Right atrium auricular region (tissue), 2 donors: ENCODE data around the gene BRAF. TPM values are rescaled to one million over a fixed set of nuclear protein-coding genes. Genes with fewer than 3 reads are reported as not detected.
"Not testable (repeated sequence)": the region's sequence is repeated elsewhere in the genome, so short reads cannot be mapped to it uniquely, and the experiment has no call there.

ENCODE experiments used
- DNase-seq: peaks from one replicate; pipeline ENCODE4 v3.0.0-alpha.2; 2019; ENCODE audit warnings: low spot score
- H3K27ac ChIP-seq, 2 donors: fragments of 200-600 bp; sonication (generic); 1 replicate in 1 of 2; 2 replicates in 1 of 2; pipeline ENCODE4 v1.5.1; 2016 to 2019
- H3K27me3 ChIP-seq, 2 donors: fragments of 200-600 bp; sonication (generic); one replicate each; pipeline versions ENCODE4 v1.5.1 to v1.6.0; 2017 to 2019
- H3K36me3 ChIP-seq: fragments of 200-600 bp; sonication (generic); one replicate; pipeline ENCODE4 v1.5.1; 2016
- H3K4me1 ChIP-seq, 2 donors: fragments of 200-600 bp; sonication (generic); one replicate each; pipeline versions ENCODE4 v1.5.1 to v1.6.0; 2017 to 2019
- H3K4me3 ChIP-seq, 2 donors: fragments of 200-600 bp; sonication (generic); 1 replicate in 1 of 2; 2 replicates in 1 of 2; pipeline ENCODE4 v1.5.1; 2017 to 2019; ENCODE audit warnings: mild to moderate bottlenecking in 1 of 2, moderate library complexity in 1 of 2
- H3K9me3 ChIP-seq, 2 donors: fragments of 200-600 bp; sonication (generic); one replicate each; pipeline ENCODE4 v1.5.1; 2019
- total RNA-seq, 2 donors: library from RNA; depleted of rRNA; stranded (reverse); fragments of >200 nt; gene quantifications; one replicate each; pipeline ENCODE4 v1.1.0, GENCODE V29; 2016
- TF ChIP-seq, protein P1 (sequence below), 2 donors: fragments of 200-600 bp; sonication (generic); IDR thresholded peaks; one replicate each; pipeline ENCODE4 v1.5.1; 2019; ENCODE audit warnings: antibody characterized with exemption in 2 of 2

The BRAF gene
- total RNA-seq, 2 donors from 2014 or later = 23.5 to 29.2 TPM

DNA sequence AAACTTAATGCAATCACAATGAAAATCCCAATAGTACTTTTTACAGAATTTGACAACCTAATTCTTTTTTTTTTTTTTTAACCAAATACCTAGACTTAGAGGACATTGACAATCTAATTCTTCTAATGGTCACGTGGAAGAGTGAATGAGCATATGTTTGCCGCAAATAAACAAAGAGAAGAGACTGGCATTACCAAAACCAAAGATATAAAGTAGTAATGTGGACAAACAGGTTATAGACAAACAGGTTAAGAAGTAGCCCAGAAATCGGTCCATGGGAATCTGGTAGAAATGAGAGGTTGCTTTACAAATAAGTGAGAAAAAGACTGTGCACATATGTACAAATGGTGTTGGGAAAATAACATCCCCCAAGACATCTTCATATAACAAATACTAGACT is 27.7 kb downstream of the BRAF start:
- Histone ChIP-seq H3K4me3 (no peak overlapping the region), H3K36me3 (no peaks in the 10 kb centered on the region), H3K4me1 (peaks cover 0 to 15% of the 10 kb centered on the region in 2 donors)

DNA sequence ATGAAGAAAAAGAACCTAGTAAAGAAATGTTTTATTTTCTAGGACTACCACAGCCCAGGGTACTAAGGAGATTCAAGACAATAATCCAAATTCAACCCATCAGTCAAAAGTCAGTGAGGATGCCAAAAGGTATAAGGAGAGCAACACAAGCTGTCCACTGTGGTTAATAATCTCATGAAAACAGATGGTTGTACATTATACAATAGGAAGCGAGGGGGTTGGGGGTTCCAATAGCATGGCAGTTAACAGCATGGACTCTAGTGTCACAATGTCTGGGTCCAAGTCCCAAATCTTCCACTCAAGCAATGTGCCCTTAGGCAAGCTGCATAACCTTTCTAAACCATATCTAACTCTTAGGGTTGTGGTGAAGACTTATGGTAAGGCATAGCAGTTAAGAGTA is 35.1 kb downstream of the BRAF start:
- Histone ChIP-seq H3K27ac (no peak overlapping the region), H3K4me1 (peaks cover 0 to 7% of the 10 kb centered on the region in 2 donors), H3K36me3 (no peaks in the 10 kb centered on the region), H3K9me3 (no peaks in the 10 kb centered on the region), H3K27me3 (no peaks in the 10 kb centered on the region), H3K4me3 (no peak overlapping the region)
- DNase-seq = no peak
- TF ChIP-seq, protein P1, sequence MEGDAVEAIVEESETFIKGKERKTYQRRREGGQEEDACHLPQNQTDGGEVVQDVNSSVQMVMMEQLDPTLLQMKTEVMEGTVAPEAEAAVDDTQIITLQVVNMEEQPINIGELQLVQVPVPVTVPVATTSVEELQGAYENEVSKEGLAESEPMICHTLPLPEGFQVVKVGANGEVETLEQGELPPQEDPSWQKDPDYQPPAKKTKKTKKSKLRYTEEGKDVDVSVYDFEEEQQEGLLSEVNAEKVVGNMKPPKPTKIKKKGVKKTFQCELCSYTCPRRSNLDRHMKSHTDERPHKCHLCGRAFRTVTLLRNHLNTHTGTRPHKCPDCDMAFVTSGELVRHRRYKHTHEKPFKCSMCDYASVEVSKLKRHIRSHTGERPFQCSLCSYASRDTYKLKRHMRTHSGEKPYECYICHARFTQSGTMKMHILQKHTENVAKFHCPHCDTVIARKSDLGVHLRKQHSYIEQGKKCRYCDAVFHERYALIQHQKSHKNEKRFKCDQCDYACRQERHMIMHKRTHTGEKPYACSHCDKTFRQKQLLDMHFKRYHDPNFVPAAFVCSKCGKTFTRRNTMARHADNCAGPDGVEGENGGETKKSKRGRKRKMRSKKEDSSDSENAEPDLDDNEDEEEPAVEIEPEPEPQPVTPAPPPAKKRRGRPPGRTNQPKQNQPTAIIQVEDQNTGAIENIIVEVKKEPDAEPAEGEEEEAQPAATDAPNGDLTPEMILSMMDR (IDR thresholded peaks at IDR 0.05) = no peak

More for the DNA sequence above, 27.7 kb downstream of the BRAF start:
- Histone ChIP-seq H3K27ac (no peak overlapping the region), H3K27me3 (no peaks in the 10 kb centered on the region), H3K9me3 (no peaks in the 10 kb centered on the region)
- no peak for DNase-seq
- TF ChIP-seq, protein P1 (IDR thresholded peaks at IDR 0.05) = no peak

DNA sequence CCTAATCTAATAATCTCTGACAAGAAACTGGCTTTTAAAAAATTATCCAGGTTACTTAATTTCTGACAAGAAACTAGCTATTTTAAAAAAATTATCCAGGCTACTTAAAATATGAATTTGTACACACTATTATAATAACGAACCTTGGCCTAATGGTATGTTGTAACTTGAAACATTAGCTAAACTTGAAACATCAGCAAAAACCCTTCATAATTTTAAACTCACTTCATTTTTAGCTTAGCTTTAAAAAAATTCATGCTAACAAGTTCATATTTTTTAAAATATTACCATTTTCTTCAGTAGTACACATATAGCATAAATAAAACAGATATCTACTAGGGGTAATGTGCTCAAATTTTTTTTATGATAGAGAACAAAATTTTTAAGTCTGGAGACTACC is 35.6 kb downstream of the BRAF start:
- H3K4me3 ChIP-seq = no peak overlapping the region
- H3K27me3 ChIP-seq = no peaks in the 10 kb centered on the region
- H3K27ac ChIP-seq = no peak overlapping the region
- DNase-seq = no peak
- peaks cover 0 to 7% of the 10 kb centered on the region in 2 donors for H3K4me1 ChIP-seq
- no peaks in the 10 kb centered on the region for H3K36me3 ChIP-seq
- TF ChIP-seq, protein P1 (IDR thresholded peaks at IDR 0.05) = no peak
- H3K9me3 ChIP-seq = no peaks in the 10 kb centered on the region

DNA sequence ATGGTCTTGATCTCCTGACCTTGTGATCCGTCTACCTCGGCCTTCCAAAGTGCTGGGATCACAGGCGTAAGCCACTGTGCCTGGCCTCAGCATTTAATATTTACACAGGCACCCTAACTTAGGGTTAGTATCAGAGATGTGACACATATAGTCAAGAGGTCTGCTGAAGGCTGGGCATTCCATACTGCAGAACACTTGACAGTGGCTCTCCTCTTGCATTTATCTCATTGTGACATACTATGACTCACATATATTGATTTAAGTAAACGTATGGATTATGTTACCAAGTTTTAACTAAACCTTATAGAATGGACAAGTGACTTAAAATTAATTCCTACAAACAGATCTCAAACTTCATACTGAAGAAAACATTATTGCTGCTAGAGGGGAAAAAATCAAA is 36.6 kb downstream of the BRAF start:
- TF ChIP-seq, protein P1 (IDR thresholded peaks at IDR 0.05) = no peak
- no peak for DNase-seq
- Histone ChIP-seq H3K9me3 (no peaks in the 10 kb centered on the region), H3K27ac (no peak overlapping the region), H3K36me3 (no peaks in the 10 kb centered on the region), H3K4me3 (no peak overlapping the region), H3K4me1 (peaks cover 0 to 8% of the 10 kb centered on the region in 2 donors), H3K27me3 (no peaks in the 10 kb centered on the region)

DNA sequence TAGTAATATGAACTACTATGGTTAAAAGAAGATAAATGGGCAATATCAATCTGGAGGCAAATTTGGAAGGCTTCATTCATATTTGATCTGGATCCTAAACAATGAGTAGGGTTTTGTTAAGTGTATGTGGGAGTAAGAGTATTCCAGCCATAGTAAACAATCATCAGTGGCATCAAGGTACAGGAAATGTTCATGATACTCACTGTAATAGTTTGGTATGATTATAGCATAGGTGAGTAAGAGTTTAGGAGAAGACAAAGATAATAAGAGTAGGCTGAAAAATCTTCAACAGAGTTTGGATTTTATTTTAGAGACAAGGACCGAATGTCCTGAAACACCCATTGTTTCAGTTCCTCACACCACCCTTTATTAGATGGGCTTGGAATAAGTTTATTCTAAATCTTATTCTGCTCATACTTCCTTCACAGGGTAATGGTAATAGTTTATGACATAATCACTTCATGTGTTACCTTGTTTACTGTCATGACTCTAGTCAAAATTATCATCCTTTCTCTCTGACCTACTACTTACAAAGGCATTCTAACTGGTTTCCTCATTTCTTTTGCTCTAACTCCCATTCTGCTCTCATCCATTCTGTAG is 38.9 kb downstream of the BRAF start:
- Histone ChIP-seq H3K4me1 (peaks cover 0 to 3% of the 10 kb centered on the region in 2 donors), H3K4me3 (no peak overlapping the region), H3K36me3 (no peaks in the 10 kb centered on the region), H3K27me3 (no peaks in the 10 kb centered on the region), H3K9me3 (no peaks in the 10 kb centered on the region), H3K27ac (no peak overlapping the region)
- TF ChIP-seq, protein P1 (IDR thresholded peaks at IDR 0.05) = no peak
- no peak for DNase-seq

DNA sequence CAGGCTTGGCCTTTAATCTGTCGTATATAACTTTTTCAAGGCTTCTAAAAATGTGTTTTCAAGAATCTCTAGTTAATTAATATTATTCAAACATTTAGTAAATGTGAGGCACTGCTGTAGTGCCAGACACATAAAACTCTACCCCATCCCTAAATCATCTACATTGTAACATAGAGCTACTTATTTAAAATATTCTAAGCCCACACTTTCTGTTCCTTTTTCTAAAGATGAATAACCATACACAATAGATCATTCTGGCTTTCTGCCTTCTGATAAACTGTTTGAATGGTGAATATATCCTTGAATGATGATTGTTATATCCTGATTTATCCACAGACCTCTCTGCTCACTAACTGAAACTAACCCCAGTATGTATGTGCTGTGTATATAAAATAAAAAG is 41.4 kb downstream of the BRAF start:
- no peaks in the 10 kb centered on the region for H3K36me3 ChIP-seq
- H3K27ac ChIP-seq = no peak overlapping the region
- no peaks in the 10 kb centered on the region for H3K9me3 ChIP-seq
- no peaks in the 10 kb centered on the region for H3K27me3 ChIP-seq
- H3K4me1 ChIP-seq = peaks cover 0 to 3% of the 10 kb centered on the region in 2 donors
- DNase-seq = no peak
- no peak overlapping the region for H3K4me3 ChIP-seq
- TF ChIP-seq, protein P1 (IDR thresholded peaks at IDR 0.05) = no peak

DNA sequence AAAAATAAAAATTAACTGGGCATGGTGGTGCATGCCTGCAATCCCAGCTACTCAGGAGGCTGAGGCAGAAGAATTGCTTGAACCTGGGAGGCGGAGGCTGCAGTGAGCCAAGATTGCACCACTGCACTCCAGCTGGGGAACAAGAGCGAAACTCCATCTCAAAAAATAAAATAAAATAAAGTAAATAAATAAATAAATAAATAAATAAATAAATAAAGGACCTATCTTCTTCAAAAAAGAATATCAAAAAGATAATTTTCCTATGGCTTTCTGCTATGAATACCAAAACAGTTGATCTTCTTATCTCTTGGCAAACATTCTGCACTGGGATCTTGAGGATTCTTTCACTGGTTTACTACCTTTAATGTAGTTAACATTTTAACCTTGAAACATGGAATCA is 41.9 kb downstream of the BRAF start:
- H3K27me3 ChIP-seq = not testable (repeated sequence)

More for the DNA sequence above, 41.9 kb downstream of the BRAF start:
- H3K27ac ChIP-seq, DNase-seq, H3K4me3 ChIP-seq, H3K4me1 ChIP-seq, H3K9me3 ChIP-seq, H3K36me3 ChIP-seq: not testable (repeated sequence)
